OCI-LY1 (cell line): ENCODE measurements around the gene ELMO1.

Experiments used
- H2AFZ ChIP-seq: fragments of 200-600 bp; sonication (generic), shearing (Covaris generic); 2 replicates; pipeline ENCODE4 v1.6.0; 2014; ENCODE audit warnings: antibody characterized with exemption, mild to moderate bottlenecking, low read length
- H3F3A ChIP-seq: fragments of 200-600 bp; sonication (generic), shearing (Covaris generic); 2 replicates; pipeline ENCODE4 v1.6.0; 2014; ENCODE audit warnings: mild to moderate bottlenecking, antibody characterized with exemption, low read length, moderate library complexity; ENCODE audit not compliant: insufficient read depth
- H3K27ac ChIP-seq: fragments of 200-600 bp; sonication (generic); 2 replicates; pipeline ENCODE4 v1.5.1; 2014; ENCODE audit warnings: low read length, mixed run types, mild to moderate bottlenecking, low read depth; ENCODE audit not compliant: poor library complexity, severe bottlenecking
- H3K27me3 ChIP-seq: fragments of 200-600 bp; sonication (generic); 2 replicates; pipeline ENCODE4 v1.6.0; 2014; ENCODE audit warnings: antibody characterized with exemption, mild to moderate bottlenecking, low read length, moderate library complexity; ENCODE audit not compliant: insufficient read depth
- H3K36me3 ChIP-seq: fragments of 200-600 bp; sonication (generic); 2 replicates; pipeline ENCODE4 v1.6.1; 2014; ENCODE audit warnings: mild to moderate bottlenecking, antibody characterized with exemption, low read length, moderate library complexity, mixed read lengths; ENCODE audit not compliant: insufficient read depth
- H3K4me1 ChIP-seq: fragments of 200-600 bp; sonication (generic); 2 replicates; pipeline ENCODE4 v1.5.1; 2014; ENCODE audit warnings: mild to moderate bottlenecking, low read length, moderate library complexity; ENCODE audit not compliant: insufficient read depth, severe bottlenecking
- H3K4me2 ChIP-seq: fragments of 200-600 bp; sonication (generic), shearing (Covaris generic); 2 replicates; pipeline ENCODE4 v1.6.1; 2014; ENCODE audit warnings: low read length
- H3K4me3 ChIP-seq: fragments of 200-600 bp; sonication (generic); 2 replicates; pipeline ENCODE4 v1.5.1; 2014; ENCODE audit warnings: low read length, low read depth, mild to moderate bottlenecking, mixed read lengths; ENCODE audit not compliant: poor library complexity, severe bottlenecking
- H3K79me2 ChIP-seq: fragments of 200-600 bp; shearing (Covaris generic); 2 replicates; pipeline ENCODE4 v1.6.1; 2016; ENCODE audit warnings: mixed run types, low read length, mixed read lengths; ENCODE audit not compliant: insufficient read depth
- H3K9ac ChIP-seq: fragments of 200-600 bp; sonication (generic), shearing (Covaris generic); 2 replicates; pipeline ENCODE4 v1.6.1; 2014; ENCODE audit warnings: mild to moderate bottlenecking, low read length, mixed read lengths
- H3K9me2 ChIP-seq: fragments of 200-600 bp; sonication (generic), shearing (Covaris generic); 2 replicates; pipeline ENCODE4 v1.6.1; 2014; ENCODE audit warnings: low read depth, mild to moderate bottlenecking, low read length, mixed read lengths
- H3K9me3 ChIP-seq: fragments of 200-600 bp; shearing (Covaris generic); 2 replicates; pipeline ENCODE4 v1.6.1; 2014; ENCODE audit warnings: low read length, mixed read lengths
- H4K20me1 ChIP-seq: fragments of 200-600 bp; sonication (generic), shearing (Covaris generic); 2 replicates; pipeline ENCODE4 v1.6.0; 2016; ENCODE audit warnings: mild to moderate bottlenecking, low read length; ENCODE audit not compliant: insufficient read depth
- CTCF ChIP-seq: fragments of 200-600 bp; sonication (generic), shearing (Covaris generic); IDR thresholded peaks from 2 replicates; pipeline ENCODE4 v1.5.1; 2017; ENCODE audit warnings: mild to moderate bottlenecking, antibody characterized with exemption, low read length, moderate library complexity, mixed read lengths
- EZH2 ChIP-seq: fragments of 200-600 bp; sonication (generic), shearing (Covaris generic); IDR thresholded peaks from 2 replicates; pipeline ENCODE4 v1.8.0; 2017; ENCODE audit warnings: borderline replicate concordance, mixed run types, mild to moderate bottlenecking, antibody characterized with exemption, low read length, moderate library complexity, mixed read lengths

The ELMO1 gene

GRCh38 chr7:37382546-37383088 is 66.0 kb downstream of the ELMO1 start:
- no peaks in the 10 kb centered on the region for H3K9me3 ChIP-seq
- H3K9me2 ChIP-seq: no peaks in the 10 kb centered on the region
- H3K79me2 ChIP-seq: no peaks in the 10 kb centered on the region
- H3K4me2 ChIP-seq: no peak overlapping the region
- no peak overlapping the region for H3K9ac ChIP-seq
- no peak overlapping the region for H2AFZ ChIP-seq
- no peaks in the 10 kb centered on the region for H3K4me1 ChIP-seq
- no peaks in the 10 kb centered on the region for H3K36me3 ChIP-seq
- peaks cover 5% of the 10 kb centered on the region; the same call in 1 of the 2 replicates for H3K27me3 ChIP-seq
- H3F3A ChIP-seq: no peaks in the 10 kb centered on the region
- H3K4me3 ChIP-seq: no peak overlapping the region
- no peak overlapping the region for H3K27ac ChIP-seq
- TF ChIP-seq EZH2 (no peak), CTCF (no peak)
- H4K20me1 ChIP-seq: no peaks in the 10 kb centered on the region

- no peaks in the 10 kb centered on the region for H3K36me3 ChIP-seq
- H2AFZ ChIP-seq: no peak overlapping the region
- H3K79me2 ChIP-seq: no peaks in the 10 kb centered on the region
- peaks cover 11% of the 10 kb centered on the region for H3K9me3 ChIP-seq
- no peaks in the 10 kb centered on the region for H3K4me1 ChIP-seq
- TF ChIP-seq CTCF: no peak
- no peak for TF ChIP-seq EZH2
- no peak overlapping the region for H3K9ac ChIP-seq
- H3K4me2 ChIP-seq: no peak overlapping the region
- peaks cover 5% of the 10 kb centered on the region; the same call in 1 of the 2 replicates for H3K27me3 ChIP-seq
- no peak overlapping the region for H3K4me3 ChIP-seq
- no peaks in the 10 kb centered on the region for H4K20me1 ChIP-seq
- no peak overlapping the region for H3K27ac ChIP-seq
- no peaks in the 10 kb centered on the region for H3K9me2 ChIP-seq
- H3F3A ChIP-seq: no peaks in the 10 kb centered on the region
Measured at GRCh38 chr7:37380831-37381230, 67.8 kb downstream of the ELMO1 start.

GRCh38 chr7:37379546-37380277 is 69.0 kb downstream of the ELMO1 start:
- no peak overlapping the region for H3K4me2 ChIP-seq
- TF ChIP-seq EZH2 (no peak), CTCF (no peak)
- H3F3A ChIP-seq: no peaks in the 10 kb centered on the region
- no peaks in the 10 kb centered on the region for H3K4me1 ChIP-seq
- no peak overlapping the region for H3K9ac ChIP-seq
- H3K36me3 ChIP-seq: no peaks in the 10 kb centered on the region
- H3K27ac ChIP-seq: no peak overlapping the region
- no peak overlapping the region for H2AFZ ChIP-seq
- no peaks in the 10 kb centered on the region; the same call in 1 of the 2 replicates for H3K27me3 ChIP-seq
- no peaks in the 10 kb centered on the region for H3K9me2 ChIP-seq
- H3K4me3 ChIP-seq: no peak overlapping the region
- H3K9me3 ChIP-seq: peaks cover 11% of the 10 kb centered on the region
- no peaks in the 10 kb centered on the region for H3K79me2 ChIP-seq
- no peaks in the 10 kb centered on the region for H4K20me1 ChIP-seq
